Endothelial cell of umbilical vein (primary cell): Measurements from ENCODE around the gene SDHA. TPM values are rescaled to one million over a fixed set of nuclear protein-coding genes. Genes with fewer than 3 reads are reported as not detected.
"Not testable (repeated sequence)": the region's sequence is repeated elsewhere in the genome, so short reads cannot be mapped to it uniquely, and the experiment has no call there.

Source experiments
- BruUV-seq: library from RNA; stranded (reverse); fragments of 400-500 nt; replicated peaks from 2 replicates; lab custom pipeline; 2021; lab: Mats Ljungman, UMichigan
- CTCF ChIA-PET: fragments of 300-600, 350-600 bp; sonication (Branson Sonifier 250); formaldehyde crosslinking; loops from one replicate; lab custom pipeline; 2021; ENCODE audit warnings: antibody characterized with exemption, inconsistent platforms; lab: Charles Lee
- POLR2A ChIA-PET: fragments of 300-600, 350-600 bp; sonication (Branson Sonifier 250); formaldehyde crosslinking; loops from one replicate; lab custom pipeline; 2021; ENCODE audit warnings: antibody characterized with exemption, inconsistent platforms; lab: Charles Lee
- DNase-seq: peaks from one replicate; pipeline ENCODE4 v3.0.0-alpha.2; 2011; ENCODE audit warnings: low read depth, low spot score
- FAIRE-seq: peaks from 2 replicates; lab custom pipeline; 2011; peaks lifted over from hg19 to GRCh38; lab: Jason Lieb, UNC
- H2AFZ ChIP-seq: 2 replicates; pipeline ENCODE4 v1.6.0; 2012; ENCODE audit warnings: low read depth, low read length, control low read depth, inconsistent platforms
- H3K27ac ChIP-seq: 2 replicates; pipeline ENCODE4 v1.5.1; 2011; ENCODE audit warnings: low read depth, mild to moderate bottlenecking, control low read depth, low read length, moderate library complexity; ENCODE audit not compliant: insufficient read depth
- H3K27me3 ChIP-seq, 2 experiments: 2 replicates each; pipeline versions ENCODE4 v1.6.0 to v1.6.1; 2011; ENCODE audit warnings: low read length in 2 of 2, mixed read lengths in 1 of 2; ENCODE audit not compliant: control insufficient read depth in 2 of 2, insufficient read depth in 2 of 2
- H3K36me3 ChIP-seq, 2 experiments: 2 replicates in 1 of 2; 3 replicates in 1 of 2; pipeline ENCODE4 v1.5.1; 2011; ENCODE audit warnings: low read length in 2 of 2, mild to moderate bottlenecking in 1 of 2, moderate library complexity in 1 of 2; ENCODE audit not compliant: control insufficient read depth in 2 of 2, insufficient read depth in 2 of 2; ENCODE audit errors: extremely low read depth in 1 of 2
- H3K4me1 ChIP-seq: 3 replicates; pipeline ENCODE4 v1.5.1; 2011; ENCODE audit warnings: mild to moderate bottlenecking, low read length; ENCODE audit not compliant: control insufficient read depth, insufficient read depth; ENCODE audit errors: extremely low read depth
- H3K4me2 ChIP-seq: 2 replicates; pipeline ENCODE4 v1.6.1; 2011; ENCODE audit warnings: low read length, control low read depth, mixed read lengths; ENCODE audit not compliant: insufficient read depth
- H3K4me3 ChIP-seq, 3 experiments: fragments of 200-600 bp in 1 of 3; sonication (generic), shearing (Covaris generic) in 1 of 3; replicated peaks in 1 of 3; 2 replicates each; pipeline ENCODE4 v1.5.1; 2011 to 2016; ENCODE audit warnings: control low read depth in 3 of 3, low read length in 3 of 3, mild to moderate bottlenecking in 2 of 3, inconsistent platforms in 1 of 3, low read depth in 1 of 3, moderate library complexity in 1 of 3; ENCODE audit not compliant: insufficient read depth in 1 of 3
- H3K79me2 ChIP-seq: 2 replicates; pipeline ENCODE4 v1.6.0; 2012; ENCODE audit warnings: low read length, inconsistent platforms; ENCODE audit not compliant: control insufficient read depth, insufficient read depth
- H3K9ac ChIP-seq: replicated peaks from 2 replicates; pipeline ENCODE3; 2011; ENCODE audit warnings: low read length, control low read depth; ENCODE audit not compliant: insufficient read depth; ENCODE audit errors: extremely low read depth
- H3K9me1 ChIP-seq: replicated peaks from 3 replicates; pipeline ENCODE4 v1.6.0; 2011; ENCODE audit warnings: mild to moderate bottlenecking, low read length; ENCODE audit not compliant: control insufficient read depth, insufficient read depth; ENCODE audit errors: extremely low read depth
- H3K9me3 ChIP-seq: replicated peaks from 2 replicates; pipeline ENCODE4 v1.5.1; 2012; ENCODE audit warnings: low read length, inconsistent platforms; ENCODE audit not compliant: control insufficient read depth, insufficient read depth
- H4K20me1 ChIP-seq: replicated peaks from 2 replicates; pipeline ENCODE3; 2011; ENCODE audit warnings: mild to moderate bottlenecking, low read length; ENCODE audit not compliant: control insufficient read depth, insufficient read depth; ENCODE audit errors: extremely low read depth
- EZH2 ChIP-seq: IDR thresholded peaks from 2 replicates; pipeline ENCODE4 v1.6.1; 2012; ENCODE audit warnings: borderline replicate concordance, low read depth, mild to moderate bottlenecking, moderate library complexity, low read length, inconsistent platforms; ENCODE audit not compliant: severe bottlenecking
- JUN ChIP-seq: IDR thresholded peaks from 2 replicates; pipeline ENCODE4 v1.6.1; 2011; ENCODE audit warnings: borderline replicate concordance, low read depth; ENCODE audit not compliant: insufficient read length, insufficient read depth
- POLR2A ChIP-seq: IDR thresholded peaks from 2 replicates; pipeline ENCODE4 v1.6.1; 2012; ENCODE audit warnings: low read depth, mild to moderate bottlenecking, control low read depth, low read length
- dilution Hi-C: fragments of 300-500 bp; cut with MboI; formaldehyde crosslinking; loops from one replicate; pipeline ENCODE4 v1.15.0; 2019; ENCODE audit warnings: low sequenced_read_pairs; ENCODE audit not compliant: extremely low pct_ligation_motif_present
- intact Hi-C: fragments of 100-400 bp; cut with micrococcal nuclease; formaldehyde crosslinking; loops from one replicate; pipeline ENCODE4 v1.10.0; 2022
- polyA plus RNA-seq, 4 experiments: library from polyadenylated mRNA; depleted of rRNA in 3 of 4; stranded (reverse) in 3 of 4; unstranded in 1 of 4; fragments of >200 nt; gene quantifications; 2 replicates each; pipeline versions ENCODE4 v1.2.1 to v1.2.3, GENCODE V29; 2011 to 2012; ENCODE audit warnings: missing spikeins in 1 of 4
- total RNA-seq: library from RNA; stranded (reverse); gene quantifications from 2 replicates; pipeline ENCODE4 v1.2.3, GENCODE V29; 2021

Gene SDHA
- total and polyA plus RNA-seq, 2 donors (not counting 3 experiments of a cell fraction or from before 2014, with no cell fraction given) = 121 to 153 TPM

DNA sequence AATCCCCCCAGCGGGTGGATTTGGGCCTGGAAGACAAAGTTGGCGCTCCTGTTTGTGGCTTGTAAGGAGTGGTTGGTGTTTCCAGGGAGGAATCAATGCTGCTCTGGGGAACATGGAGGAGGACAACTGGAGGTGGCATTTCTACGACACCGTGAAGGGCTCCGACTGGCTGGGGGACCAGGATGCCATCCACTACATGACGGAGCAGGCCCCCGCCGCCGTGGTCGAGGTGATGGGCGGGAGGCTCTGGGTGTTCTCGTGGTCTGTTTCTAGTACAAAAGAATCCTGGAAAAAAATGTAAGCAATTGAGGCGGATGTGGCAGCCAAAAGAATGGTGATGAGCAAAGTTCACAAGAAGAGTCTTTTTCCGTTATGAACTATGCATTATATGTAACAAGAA, 7.2 kb downstream of the SDHA start:
- peaks cover 56% of the 10 kb centered on the region for H3K79me2 ChIP-seq

DNA sequence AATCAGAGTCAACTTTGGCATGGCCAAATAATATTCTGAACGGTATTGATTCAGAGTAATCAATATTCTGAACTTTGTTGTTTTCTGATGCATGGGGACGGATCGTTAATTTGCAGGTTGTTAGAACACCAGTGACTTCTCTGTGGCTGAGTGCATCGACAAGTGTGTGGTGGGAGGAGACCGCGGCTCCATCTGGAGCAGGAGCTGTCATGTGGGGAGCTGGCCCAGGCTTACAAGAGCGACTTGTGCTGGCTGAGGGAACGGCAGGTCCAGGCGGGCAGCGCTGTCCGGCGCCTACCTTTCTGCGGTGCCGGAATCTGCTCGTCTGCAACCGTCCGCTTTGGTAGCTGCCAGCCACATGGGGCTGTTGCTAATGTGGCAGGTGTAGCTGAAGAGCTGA, 9.3 kb downstream of the SDHA start:
- H3K4me2 ChIP-seq, FAIRE-seq, H3K27me3 ChIP-seq, H3K9me3 ChIP-seq, BruUV-seq, H4K20me1 ChIP-seq, H2AFZ ChIP-seq, H3K4me3 ChIP-seq, H3K9ac ChIP-seq, dilution Hi-C loops, H3K27ac ChIP-seq, H3K9me1 ChIP-seq, DNase-seq, intact Hi-C loops, POLR2A ChIA-PET, CTCF ChIA-PET: not testable (repeated sequence)
- peaks cover 27 to 43% of the 10 kb centered on the region in 2 experiments for H3K36me3 ChIP-seq
- peaks cover 41% of the 10 kb centered on the region for H3K79me2 ChIP-seq
- H3K4me1 ChIP-seq = peaks cover 18% of the 10 kb centered on the region

More for the DNA sequence above, 7.2 kb downstream of the SDHA start:
- dilution Hi-C loops (no loop called here), intact Hi-C loops (no loop called here)
- no peak overlapping the region for H2AFZ ChIP-seq
- FAIRE-seq = no peak
- POLR2A ChIA-PET = no interaction called here
- BruUV-seq = no TSS peak
- no peak overlapping the region for H3K27ac ChIP-seq
- H3K4me3 ChIP-seq = no peak overlapping the region
- H3K4me2 ChIP-seq = no peak overlapping the region
- H3K9me3 ChIP-seq = no peaks in the 10 kb centered on the region
- no peak overlapping the region for H3K9ac ChIP-seq
- peaks cover 25 to 37% of the 10 kb centered on the region in 2 experiments for H3K36me3 ChIP-seq
- DNase-seq = no peak
- H4K20me1 ChIP-seq = peaks cover 3% of the 10 kb centered on the region
- TF ChIP-seq POLR2A (no peak), JUN (no peak), EZH2 (no peak)
- no peaks in the 10 kb centered on the region for H3K27me3 ChIP-seq
- H3K9me1 ChIP-seq = no peaks in the 10 kb centered on the region
- H3K4me1 ChIP-seq = peaks cover 35% of the 10 kb centered on the region
- CTCF ChIA-PET = interaction anchor here (1.6 kb wide), 1 partner anchor 221 kb away, joined by 4 read pairs; no protein-coding TSS in a partner anchor
